ENCODE results near the gene CCDC12.

GRCh38 chr3:46903341-46904302, 72.9 kb downstream of the CCDC12 start:
- TF ChIP-seq CTCF (IDR thresholded peaks at IDR 0.05) (no peak), POLR2A (IDR thresholded peaks at IDR 0.05) (no peak), POLR2AphosphoS5 (IDR thresholded peaks at IDR 0.05) (no peak)

Data from sigmoid colon (tissue), 4 donors.